Small intestine (tissue), 7 donors: Measurements from ENCODE around the gene HSD11B1L. TPM values are rescaled to one million over a fixed set of nuclear protein-coding genes. Genes with fewer than 3 reads are reported as not detected.

ENCODE experiments used
- DNase-seq, 2 donors: peaks; one replicate each; pipeline versions ENCODE4 v3.0.0 to v3.0.0-alpha.2; 2013
- FAIRE-seq: peaks from 2 replicates; lab custom pipeline; 2012; peaks lifted over from hg19 to GRCh38; lab: Jason Lieb, UNC
- H3K27ac ChIP-seq, 3 donors: one replicate each; pipeline ENCODE4 v1.5.1; 2013; ENCODE audit warnings: low read length in 2 of 3, mild to moderate bottlenecking in 2 of 3, control low read depth in 1 of 3, inconsistent platforms in 1 of 3, low read depth in 1 of 3, moderate library complexity in 1 of 3
- H3K27me3 ChIP-seq, 3 donors: one replicate each; pipeline ENCODE4 v1.6.1; 2013; ENCODE audit warnings: low read length in 3 of 3, inconsistent platforms in 1 of 3; ENCODE audit not compliant: control insufficient read depth in 3 of 3, insufficient read depth in 3 of 3
- H3K36me3 ChIP-seq, 3 donors: one replicate each; pipeline ENCODE4 v1.6.1; 2013; ENCODE audit warnings: low read length in 3 of 3, inconsistent platforms in 1 of 3, low read depth in 1 of 3, mild to moderate bottlenecking in 1 of 3, moderate library complexity in 1 of 3; ENCODE audit not compliant: control insufficient read depth in 3 of 3, insufficient read depth in 2 of 3
- H3K4me1 ChIP-seq, 3 donors: one replicate each; pipeline ENCODE4 v1.6.1; 2013; ENCODE audit warnings: low read length in 2 of 3, inconsistent platforms in 1 of 3, low read depth in 1 of 3, mild to moderate bottlenecking in 1 of 3, moderate library complexity in 1 of 3; ENCODE audit not compliant: control insufficient read depth in 3 of 3, insufficient read depth in 2 of 3
- H3K4me3 ChIP-seq, 3 donors: one replicate each; pipeline ENCODE4 v1.5.1; 2013; ENCODE audit warnings: low read length in 3 of 3, control low read depth in 1 of 3, inconsistent platforms in 1 of 3, low read depth in 1 of 3, mild to moderate bottlenecking in 1 of 3, moderate library complexity in 1 of 3
- H3K9me3 ChIP-seq, 2 donors: one replicate each; pipeline ENCODE4 v1.6.1; 2013; ENCODE audit warnings: low read depth in 1 of 2, low read length in 1 of 2; ENCODE audit not compliant: control insufficient read depth in 2 of 2, insufficient read depth in 1 of 2
- WGBS, 3 donors: extraction: QIAGEN DNeasy Blood & Tissue Kit; methylation state at CpG; one replicate each; pipeline ENCODE4 v1.1.7; 2013; 5-methylcytosine and 5-hydroxymethylcytosine counted together
- polyA plus RNA-seq, 4 donors: library from polyadenylated mRNA; stranded (reverse) in 3 of 4; unstranded in 1 of 4; fragments of 200-250 nt in 3 of 4; fragments of 120-200 nt in 1 of 4; gene quantifications; one replicate each; pipeline versions ENCODE4 v1.2.1 to v1.2.3, GENCODE V29; 2013
- donor health status: healthy with polysubstance abuse.
- donor health status: control.
- donor health status: control.
- donor health status: Bipolar disorder and iron deficiency.
- donor health status: healthy.

The HSD11B1L gene
- polyA plus RNA-seq, 4 donors, result 4.5 to 6.0 (median 4.6) TPM

DNA sequence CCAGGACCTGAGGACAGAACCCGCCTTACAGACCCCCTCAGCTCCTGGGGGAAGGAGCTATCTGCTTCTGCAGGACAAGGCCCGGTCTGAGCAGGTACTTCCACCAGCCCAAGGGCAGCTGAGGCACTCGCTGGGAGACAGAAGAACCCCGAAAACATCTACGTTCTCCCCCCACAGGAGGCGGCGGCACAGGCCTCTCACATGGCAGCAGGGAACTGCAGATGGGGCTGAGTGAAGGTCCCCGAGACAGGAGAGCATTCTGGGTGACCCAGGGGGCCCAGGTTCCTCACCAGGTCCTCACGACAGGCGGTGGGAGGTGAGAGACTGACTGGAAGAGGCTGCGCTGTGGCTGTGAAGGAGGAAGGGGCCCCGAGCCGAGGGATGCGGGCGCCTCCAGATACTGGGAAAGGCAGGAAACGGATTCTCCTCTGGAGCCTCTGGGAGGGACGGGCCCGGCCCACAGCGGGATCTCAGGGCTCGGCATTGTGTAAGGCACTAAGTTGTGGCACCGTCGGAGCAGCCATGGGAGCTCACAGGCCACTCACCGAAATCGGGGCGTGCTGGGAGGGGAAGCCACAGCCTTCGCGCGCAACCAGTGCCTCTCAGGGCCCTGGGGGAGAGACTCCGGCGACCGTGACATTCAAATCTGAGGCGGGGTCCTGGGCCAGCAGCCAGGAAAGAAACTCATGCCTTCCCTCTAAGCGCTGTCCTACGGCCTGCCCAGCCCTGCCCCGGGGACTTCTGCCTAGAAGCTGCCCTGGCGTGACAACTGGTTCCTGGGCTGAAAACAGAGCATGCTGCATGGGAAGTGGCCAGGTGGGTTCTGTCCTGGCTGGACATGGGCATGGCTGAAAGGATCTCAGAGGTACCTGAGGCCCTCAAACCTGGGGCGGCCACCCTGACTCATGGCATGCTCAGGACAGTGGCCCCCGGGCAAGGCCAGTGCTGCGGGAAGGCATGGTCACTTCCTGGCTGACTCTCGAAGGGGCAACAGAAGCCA is 23.3 kb downstream of the HSD11B1L start:
- no peak for DNase-seq
- FAIRE-seq, result no peak
- Histone ChIP-seq H3K4me1 (no peaks in the 10 kb centered on the region), H3K27ac (no peak overlapping the region), H3K27me3 (no peaks in the 10 kb centered on the region), H3K36me3 (peaks cover 15 to 82% (median 15%) of the 10 kb centered on the region in 3 donors), H3K4me3 (no peak overlapping the region), H3K9me3 (peaks cover 0 to 5% of the 10 kb centered on the region in 2 donors)
- 96 to 98% (median 96%) methylated on average over 39 to 40 of the region's 40 CpGs for WGBS, 3 donors

DNA sequence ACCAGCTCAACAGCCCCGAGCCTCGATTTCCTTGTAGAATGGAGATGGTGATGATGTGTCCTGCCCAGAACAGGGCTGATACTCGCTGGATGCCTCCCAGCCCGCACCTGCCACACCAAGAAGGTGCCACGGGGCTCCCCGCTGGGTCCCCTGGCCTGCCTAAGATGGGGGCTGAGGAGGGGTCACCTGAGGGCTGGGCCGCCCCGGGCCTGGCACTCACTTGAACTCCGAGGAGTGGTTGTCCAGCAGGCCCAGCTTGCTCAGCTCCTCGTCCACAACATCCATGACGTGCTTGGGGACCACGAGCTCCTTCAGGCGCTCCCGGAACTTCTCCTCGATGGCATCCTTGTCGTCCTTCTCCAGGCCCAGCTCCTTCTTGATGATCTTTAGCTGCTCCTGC is 24.7 kb downstream of the HSD11B1L start:
- H3K4me3 ChIP-seq, result no peak overlapping the region
- DNase-seq (no peak), FAIRE-seq (no peak)
- WGBS, 3 donors, result 89 to 93% (median 92%) methylated on average over 16 of the region's 16 CpGs
- peaks cover 0 to 5% of the 10 kb centered on the region in 2 donors for H3K9me3 ChIP-seq
- H3K27ac ChIP-seq, result no peak overlapping the region
- H3K4me1 ChIP-seq, result no peaks in the 10 kb centered on the region
- peaks cover 14 to 79% (median 16%) of the 10 kb centered on the region in 3 donors for H3K36me3 ChIP-seq
- no peaks in the 10 kb centered on the region for H3K27me3 ChIP-seq

DNA sequence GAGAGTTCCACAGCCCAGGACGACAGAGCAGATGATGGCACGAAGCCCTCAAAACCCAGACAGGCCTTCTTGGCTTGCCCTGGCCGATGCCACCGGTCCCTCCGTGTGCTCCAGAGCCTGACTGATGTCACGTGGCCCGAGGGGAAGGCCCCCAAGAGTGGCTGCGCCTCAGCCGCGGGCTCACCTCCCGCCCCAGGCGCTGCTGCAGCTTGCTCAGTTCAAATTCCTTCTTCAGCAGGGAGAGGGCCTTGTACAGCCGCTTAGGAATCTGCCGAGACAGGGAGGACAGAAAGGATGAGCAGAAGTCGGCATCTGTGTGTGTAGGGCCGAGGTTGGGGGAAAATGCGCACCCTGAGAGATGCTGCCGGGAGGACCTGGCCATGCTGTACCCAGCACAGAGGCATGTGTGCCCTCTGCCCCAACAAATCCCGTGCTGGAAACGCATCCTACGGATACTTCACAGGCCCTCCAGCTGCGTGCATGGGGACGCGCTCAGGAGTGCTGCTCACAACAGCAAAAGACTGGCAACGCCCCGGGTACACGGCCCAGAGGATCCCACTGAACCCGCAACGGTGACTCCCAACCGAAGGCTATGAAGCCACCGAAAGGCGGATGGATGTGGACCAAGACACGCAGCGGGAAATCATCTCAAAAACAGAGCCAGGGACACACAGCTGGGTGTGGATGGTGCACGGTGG is 26.2 kb downstream of the HSD11B1L start:
- H3K4me1 ChIP-seq, result no peaks in the 10 kb centered on the region
- H3K4me3 ChIP-seq, result no peak overlapping the region
- H3K27me3 ChIP-seq, result no peaks in the 10 kb centered on the region
- no peak overlapping the region for H3K27ac ChIP-seq
- no peaks in the 10 kb centered on the region for H3K9me3 ChIP-seq
- H3K36me3 ChIP-seq, result peaks cover 20 to 85% (median 24%) of the 10 kb centered on the region in 3 donors
- 95 to 97% (median 95%) methylated on average over 35 of the region's 35 CpGs for WGBS, 3 donors
- FAIRE-seq, result no peak
- no peak for DNase-seq

DNA sequence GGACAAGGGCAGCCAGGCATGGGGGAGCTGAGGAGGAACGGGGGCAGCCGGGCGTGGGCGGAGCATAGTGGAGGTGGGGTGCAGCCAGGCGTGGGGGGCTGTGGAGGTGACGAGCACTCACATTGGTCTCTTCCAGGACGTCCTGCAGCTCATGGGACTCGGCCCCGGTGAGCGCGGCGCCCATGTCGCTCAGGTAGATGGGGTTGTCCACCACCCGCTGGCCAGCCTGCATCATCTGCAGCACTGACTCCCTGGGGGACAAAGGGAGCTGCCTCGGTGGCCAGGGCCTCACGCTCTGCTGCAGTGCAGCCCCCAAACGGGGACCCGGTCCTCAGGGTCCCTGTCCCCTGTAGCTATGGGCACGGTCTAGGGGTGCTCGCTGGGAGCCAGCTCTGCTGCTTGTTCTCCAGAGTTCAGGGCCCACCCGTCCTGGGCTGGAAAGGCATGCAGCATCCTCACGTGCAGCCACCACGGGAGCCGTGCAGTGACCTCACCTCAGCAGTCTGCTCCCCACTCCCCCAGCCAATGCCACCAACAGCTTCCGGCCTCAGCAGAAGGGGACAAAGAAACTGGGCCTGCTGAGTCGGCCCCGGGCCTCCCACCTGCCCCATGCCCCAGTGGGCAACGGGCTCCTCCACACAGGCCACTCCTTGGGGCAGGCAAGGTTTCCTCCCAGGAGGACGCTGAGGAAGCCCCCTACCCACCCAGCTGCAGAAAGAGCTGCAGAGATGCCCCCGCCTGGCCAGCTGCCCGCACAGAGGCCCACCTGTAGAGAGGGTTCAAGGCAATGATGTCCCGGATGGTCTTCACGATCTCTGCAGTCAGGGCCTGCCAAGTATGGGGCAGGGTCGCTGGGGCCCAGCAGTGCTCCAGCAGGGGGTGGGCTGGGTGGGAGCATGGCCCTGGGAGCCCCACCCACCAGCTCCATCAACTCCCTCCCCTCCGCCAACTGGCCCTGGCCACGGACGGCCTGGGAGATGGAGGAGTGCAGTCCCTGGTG is 27.0 kb downstream of the HSD11B1L start:
- no peaks in the 10 kb centered on the region for H3K4me1 ChIP-seq
- H3K9me3 ChIP-seq, result no peaks in the 10 kb centered on the region
- WGBS, 3 donors, result 94 to 96% (median 95%) methylated on average over 34 to 37 of the region's 37 CpGs
- H3K4me3 ChIP-seq, result no peak overlapping the region
- no peaks in the 10 kb centered on the region for H3K27me3 ChIP-seq
- FAIRE-seq (no peak), DNase-seq (no peak)
- peaks cover 22 to 94% (median 24%) of the 10 kb centered on the region in 3 donors for H3K36me3 ChIP-seq
- no peak overlapping the region for H3K27ac ChIP-seq

DNA sequence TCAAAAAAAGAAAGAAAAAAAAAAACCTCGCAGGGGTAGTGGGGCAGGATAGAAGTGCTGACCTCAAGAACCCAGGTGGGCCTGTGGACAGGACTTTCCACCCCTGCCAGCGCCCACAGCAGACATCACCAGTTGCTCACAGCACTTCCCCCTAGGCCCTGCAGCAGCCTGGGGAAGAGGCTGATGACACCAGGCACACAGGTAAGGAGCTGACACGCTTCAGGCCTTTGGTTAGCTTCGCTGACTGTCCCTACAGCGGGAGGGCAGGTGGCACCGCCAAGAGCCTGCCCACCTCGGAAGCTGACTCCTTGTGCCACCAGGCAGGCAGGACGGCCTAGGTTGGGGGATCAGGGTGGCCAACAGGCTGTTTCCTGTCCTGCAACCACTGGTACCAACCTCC is 30.2 kb downstream of the HSD11B1L start:
- H3K9me3 ChIP-seq, result no peaks in the 10 kb centered on the region
- no peak for FAIRE-seq
- WGBS, 3 donors, result 91 to 96% (median 93%) methylated on average over 8 of the region's 8 CpGs
- no peak overlapping the region for H3K4me3 ChIP-seq
- no peaks in the 10 kb centered on the region for H3K27me3 ChIP-seq
- H3K36me3 ChIP-seq, result peaks cover 11 to 79% (median 18%) of the 10 kb centered on the region in 3 donors
- H3K4me1 ChIP-seq, result no peaks in the 10 kb centered on the region
- DNase-seq, result no peak
- H3K27ac ChIP-seq, result no peak overlapping the region

DNA sequence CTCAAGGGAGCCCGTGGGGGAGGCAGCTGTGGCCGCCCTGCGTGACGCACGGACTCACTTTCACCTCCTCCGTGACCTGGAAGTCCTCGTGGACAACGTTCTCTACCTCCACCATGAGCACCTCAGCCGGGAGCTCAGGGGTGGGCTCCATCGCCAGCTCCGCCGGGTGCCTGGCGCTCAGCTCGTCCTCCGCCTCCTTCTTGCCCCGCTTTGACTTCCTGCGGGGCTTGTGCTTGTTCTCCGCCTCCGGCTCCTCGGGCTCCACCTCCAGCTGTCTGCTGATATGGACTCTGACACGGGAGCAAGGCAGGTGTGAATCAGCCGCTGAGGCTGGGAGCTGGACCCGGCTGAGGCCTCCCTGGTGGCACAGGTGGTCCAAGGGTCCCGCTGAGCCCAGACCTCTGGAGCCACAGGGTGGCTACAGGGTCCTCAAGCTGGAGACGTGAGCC is 30.9 kb downstream of the HSD11B1L start:
- 73 to 86% (median 78%) methylated on average over 25 of the region's 25 CpGs for WGBS, 3 donors
- no peak overlapping the region for H3K27ac ChIP-seq
- no peaks in the 10 kb centered on the region for H3K4me1 ChIP-seq
- no peaks in the 10 kb centered on the region for H3K9me3 ChIP-seq
- no peaks in the 10 kb centered on the region for H3K27me3 ChIP-seq
- no peak for DNase-seq
- H3K36me3 ChIP-seq, result peaks cover 11 to 72% (median 18%) of the 10 kb centered on the region in 3 donors
- no peak overlapping the region for H3K4me3 ChIP-seq
- no peak for FAIRE-seq

DNA sequence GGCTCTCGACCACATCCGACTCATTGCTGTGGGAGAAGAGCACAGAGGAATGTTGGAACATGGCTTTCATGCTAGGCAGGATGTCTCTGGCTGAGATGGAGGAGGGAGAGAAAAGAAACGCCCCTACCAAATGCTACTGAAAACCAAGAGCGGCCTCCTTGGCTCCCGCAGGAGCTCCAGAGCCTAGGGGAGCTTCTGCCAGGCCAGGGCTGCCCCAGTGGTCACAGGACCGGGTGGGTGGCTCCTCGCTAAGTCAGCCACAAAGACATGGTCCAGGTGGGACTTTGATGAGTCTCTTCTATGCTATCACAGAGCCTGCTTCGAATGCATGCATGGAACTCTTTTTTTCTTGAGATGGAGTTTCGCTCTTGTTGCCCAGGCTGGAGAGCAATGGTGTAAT is 32.4 kb downstream of the HSD11B1L start:
- no peaks in the 10 kb centered on the region for H3K27me3 ChIP-seq
- whole genome bisulfite sequencing, 3 donors, result 93 to 96% (median 94%) methylated on average over 9 of the region's 9 CpGs
- peaks cover 7 to 69% (median 15%) of the 10 kb centered on the region in 3 donors for H3K36me3 ChIP-seq
- peaks cover 0 to 5% (median 4%) of the 10 kb centered on the region in 3 donors for H3K4me1 ChIP-seq
- FAIRE-seq (no peak), DNase-seq (no peak)
- no peak overlapping the region for H3K27ac ChIP-seq
- H3K9me3 ChIP-seq, result no peaks in the 10 kb centered on the region
- no peak overlapping the region for H3K4me3 ChIP-seq
